ENCODE results near the gene ARL5B. TPM values are rescaled to one million over a fixed set of nuclear protein-coding genes. Genes with fewer than 3 reads are reported as not detected.
A peak's percentile ranks its signal among the peaks of the same experiment; 100 is the strongest.

The ARL5B gene
- total RNA-seq, 1 experiment from 2014 or later, result 23.7 TPM

DNA sequence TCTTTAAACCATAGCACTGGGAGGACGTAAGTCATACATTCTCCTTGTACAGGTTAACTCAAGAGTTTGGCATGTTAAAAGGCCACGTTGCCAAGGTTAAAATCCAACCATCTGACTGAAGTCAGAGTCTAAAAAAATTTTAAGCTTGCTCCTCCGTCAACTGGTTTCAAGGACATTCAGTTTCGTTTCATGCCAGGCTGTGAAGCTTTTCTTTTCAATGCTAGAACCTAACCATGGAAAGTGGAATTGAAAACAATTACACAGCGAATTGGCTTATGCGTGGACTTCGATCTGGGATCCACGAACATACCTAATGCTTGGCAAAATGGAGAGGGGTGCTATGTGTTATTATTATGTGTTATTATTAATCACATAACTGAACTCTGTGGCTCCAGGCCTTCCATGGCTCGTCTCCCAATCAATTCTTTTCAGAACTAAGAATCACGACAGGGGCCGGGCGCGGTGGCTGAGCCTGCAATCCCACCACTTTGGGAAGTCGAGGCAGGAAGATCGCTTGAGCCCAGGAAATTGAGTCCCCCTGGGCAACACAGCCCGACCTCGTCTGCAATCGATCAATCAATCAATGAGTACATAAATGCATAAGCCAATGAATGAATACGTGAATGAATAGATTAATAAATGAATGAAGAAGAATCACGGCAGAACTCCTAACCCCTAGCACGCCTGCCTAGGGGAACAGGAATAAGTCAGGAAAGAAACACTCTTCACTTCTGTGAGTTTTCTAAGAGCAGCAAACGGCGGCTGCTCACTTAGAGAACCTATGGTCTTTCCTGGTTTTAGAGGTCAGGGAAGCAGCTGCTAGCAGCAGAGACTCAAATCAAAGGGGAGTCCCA, 733 bp upstream of the ARL5B start:
- DNase-seq (ENCODE audit: low read depth), result peak; percentile 59

DNA sequence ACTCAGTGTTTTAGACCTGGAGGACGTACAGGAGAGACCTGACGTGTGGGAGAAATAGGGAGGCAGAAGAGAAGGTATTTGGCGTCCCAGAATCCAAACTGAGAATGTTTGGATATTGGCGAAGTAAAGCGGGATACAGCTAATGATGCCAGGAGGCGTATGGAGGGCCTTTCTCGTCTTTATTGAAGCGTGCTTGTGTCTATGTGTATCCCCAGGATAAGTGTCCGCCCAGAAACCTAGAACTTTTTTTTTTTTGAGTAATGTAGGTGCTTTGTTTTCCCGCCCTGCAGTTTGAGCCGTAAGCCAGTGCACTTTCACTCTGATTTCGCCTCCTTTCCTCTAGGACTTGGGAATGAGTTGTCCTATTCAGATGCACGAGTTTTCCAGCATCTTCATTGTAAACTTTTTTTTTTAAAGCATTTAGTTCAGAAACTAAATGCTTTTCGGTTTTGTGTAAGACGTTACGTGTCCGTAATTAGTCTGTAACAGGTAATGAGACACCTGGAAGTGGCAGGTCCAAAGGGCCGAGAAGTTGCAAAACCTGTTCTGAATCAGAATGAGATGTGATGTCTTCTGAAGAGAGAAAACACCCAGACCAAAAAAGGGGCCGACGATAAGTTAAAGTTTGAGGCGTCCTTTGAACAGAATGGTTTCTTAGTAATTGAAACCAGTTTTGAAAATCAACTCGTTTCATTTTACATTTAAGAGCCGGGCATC, 746 bp downstream of the ARL5B start:
- DNase-seq (ENCODE audit: low read depth), result peak; percentile 37

DNA sequence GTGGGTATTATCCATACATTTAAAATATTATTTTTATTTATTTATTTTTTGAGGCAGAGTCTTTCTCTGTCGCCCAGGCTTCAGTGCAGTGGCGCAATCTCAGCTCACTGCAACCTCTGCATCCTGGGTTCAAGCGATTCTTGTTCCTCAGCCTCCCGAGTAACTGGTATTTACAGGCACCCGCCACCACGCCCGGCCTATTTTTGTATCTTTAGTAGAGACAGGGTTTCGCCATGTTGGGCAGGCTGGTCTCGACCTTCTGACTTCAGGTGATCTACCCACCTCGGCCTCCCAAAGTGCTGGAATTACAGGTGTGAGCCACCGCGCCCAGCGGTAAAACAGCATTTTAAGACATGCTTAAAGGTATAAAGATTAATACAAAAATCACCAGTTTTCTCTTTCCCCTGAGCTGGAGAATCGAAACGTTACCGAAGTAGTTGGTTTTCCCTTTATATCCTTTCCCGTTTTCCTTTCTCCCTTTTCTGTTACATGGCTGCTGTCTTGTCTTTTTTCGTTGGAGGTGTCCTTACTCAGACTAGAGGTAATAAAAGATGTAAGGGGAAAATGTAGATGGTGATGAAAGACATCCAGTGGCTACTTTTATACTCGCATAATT, 1.7 kb downstream of the ARL5B start:
- no peak for DNase-seq (ENCODE audit: low read depth)

DNA sequence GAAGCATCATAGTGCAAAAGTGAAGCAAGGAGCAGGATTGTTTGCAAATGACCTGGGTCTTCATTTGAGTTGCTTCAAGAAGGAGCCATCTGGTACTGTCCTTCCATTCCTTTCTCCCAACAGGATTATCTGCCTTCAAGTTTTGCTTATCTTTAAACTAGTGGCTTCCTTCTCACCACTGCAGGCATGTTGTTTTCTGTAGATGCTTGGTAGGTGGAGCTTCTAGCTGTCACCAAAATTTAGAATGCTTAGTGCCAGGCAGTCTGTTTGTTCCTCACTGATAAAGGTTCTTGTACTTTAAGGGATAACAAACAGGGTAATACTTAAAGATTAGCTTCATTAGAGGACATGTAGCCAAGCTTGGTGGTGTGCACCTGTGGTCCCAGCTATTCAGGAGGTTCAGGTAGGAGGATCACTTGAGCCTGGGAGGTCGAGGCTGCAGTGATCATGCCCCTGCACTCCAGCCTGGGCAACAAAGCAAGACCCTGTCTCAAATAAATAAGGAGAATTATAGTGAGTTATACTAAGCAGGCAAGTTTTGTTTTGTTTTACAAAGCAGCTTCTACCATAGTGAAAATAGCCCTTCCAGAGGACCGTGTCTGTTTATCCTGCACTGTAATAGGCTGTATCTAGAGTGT, 5.7 kb downstream of the ARL5B start:
- no peak for DNase-seq (ENCODE audit: low read depth)

DNA sequence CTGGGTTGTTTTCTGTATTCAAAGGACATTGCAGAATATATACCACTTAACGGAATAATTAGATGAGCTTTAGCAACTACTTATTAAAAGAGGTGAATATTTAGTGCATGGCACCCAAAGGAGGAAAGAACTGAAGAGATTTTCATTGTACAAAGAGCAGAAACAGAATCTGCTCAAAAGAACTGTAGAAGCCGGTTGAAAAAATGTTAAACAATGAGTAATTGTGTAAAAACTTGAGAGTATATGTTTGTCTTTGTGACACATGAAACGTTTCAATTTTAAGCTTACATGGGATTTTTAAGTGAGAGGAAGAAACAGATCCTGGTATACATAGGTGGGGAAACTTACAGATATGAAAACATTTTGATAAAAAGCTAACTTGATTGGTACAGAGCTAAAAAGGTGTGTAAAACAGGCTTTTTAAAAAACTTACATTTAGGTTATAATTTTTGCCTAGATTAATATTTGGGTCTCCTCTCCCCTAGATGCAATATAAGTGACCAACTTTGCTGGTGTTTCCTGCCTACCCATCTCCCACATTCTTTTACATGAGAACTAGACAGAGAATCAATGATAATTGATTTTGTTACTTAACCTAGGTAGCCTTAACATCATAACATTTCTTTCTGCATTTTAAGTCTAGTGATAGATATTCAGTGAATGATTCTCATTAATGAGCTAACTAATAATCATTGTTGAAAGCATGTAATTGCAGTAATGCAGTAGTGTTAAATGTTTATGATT, 6.8 kb downstream of the ARL5B start:
- DNase-seq (ENCODE audit: low read depth), result no peak

GRCh38 chr10:18666810-18667209, 7.6 kb downstream of the ARL5B start:
- DNase-seq (ENCODE audit: low read depth), result peak; percentile 54

- no peak for DNase-seq (ENCODE audit: low read depth)
These were observed 8.8 kb downstream of the ARL5B start for GRCh38 chr10:18668026-18668425.

GRCh38 chr10:18675086-18675801, 16.0 kb downstream of the ARL5B start:
- DNase-seq (ENCODE audit: low read depth), result no peak

DNA sequence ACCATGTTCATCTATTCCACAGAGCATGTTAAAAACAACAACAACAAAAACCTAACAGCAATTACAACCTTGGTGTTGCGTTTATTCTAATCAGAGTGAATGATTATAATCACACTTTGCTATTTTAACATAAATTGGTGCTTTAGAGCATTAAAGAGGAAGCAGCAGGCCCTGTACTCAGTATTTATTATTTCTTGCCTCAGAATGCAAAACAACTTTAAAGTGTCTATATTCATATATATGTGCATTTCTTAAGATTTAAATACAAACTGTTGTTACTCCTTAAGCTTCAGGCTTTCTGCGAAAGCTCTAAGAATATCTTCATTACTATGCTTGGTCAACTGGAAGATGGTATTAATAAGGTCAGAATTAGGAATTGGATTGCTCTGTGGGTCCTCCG, 21.5 kb downstream of the ARL5B start:
- DNase-seq (ENCODE audit: low read depth), result no peak

DNA sequence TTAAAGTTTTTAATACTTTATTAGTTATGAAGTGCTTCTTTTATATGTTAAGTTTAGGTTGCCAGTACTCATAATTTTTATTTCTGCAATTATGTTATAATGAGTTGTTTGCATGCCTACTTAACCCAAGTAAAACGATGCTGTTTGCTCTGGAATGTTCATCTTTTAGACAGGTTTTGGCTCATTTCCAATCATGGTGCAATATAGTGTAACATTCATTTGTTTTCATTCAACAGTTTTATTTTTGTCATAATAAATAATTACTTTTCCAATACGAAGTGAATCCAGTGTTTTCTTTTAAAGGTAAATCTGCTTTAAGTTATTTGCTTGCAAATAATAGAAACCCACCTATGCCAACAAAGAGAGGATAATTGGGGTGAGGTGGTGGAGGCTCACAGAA, 22.1 kb downstream of the ARL5B start:
- DNase-seq (ENCODE audit: low read depth), result no peak

GRCh38 chr10:18681971-18682411, 22.8 kb downstream of the ARL5B start:
- DNase-seq (ENCODE audit: low read depth), result peak; percentile 18

DNA sequence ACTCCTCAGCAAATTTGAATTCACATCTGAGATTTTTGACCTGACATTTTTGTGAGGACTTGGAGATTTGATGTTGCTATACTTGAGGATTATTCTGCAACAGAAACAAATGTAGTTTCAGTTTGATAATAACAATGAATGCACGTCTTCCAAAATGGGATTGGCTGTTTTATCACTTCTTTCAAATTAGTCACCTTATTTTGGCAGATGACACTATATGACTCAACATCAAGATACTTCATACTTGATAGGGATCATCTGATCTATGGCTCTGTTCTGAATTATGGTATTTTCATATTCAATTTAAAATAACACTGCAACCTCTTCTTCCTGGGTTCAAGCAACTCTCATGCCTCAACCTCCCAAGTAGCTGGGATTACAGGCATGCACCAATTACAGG, 24.2 kb downstream of the ARL5B start:
- DNase-seq (ENCODE audit: low read depth), result peak; percentile 51

GRCh38 chr10:18684416-18684815, 25.2 kb downstream of the ARL5B start:
- no peak for DNase-seq (ENCODE audit: low read depth)

DNA sequence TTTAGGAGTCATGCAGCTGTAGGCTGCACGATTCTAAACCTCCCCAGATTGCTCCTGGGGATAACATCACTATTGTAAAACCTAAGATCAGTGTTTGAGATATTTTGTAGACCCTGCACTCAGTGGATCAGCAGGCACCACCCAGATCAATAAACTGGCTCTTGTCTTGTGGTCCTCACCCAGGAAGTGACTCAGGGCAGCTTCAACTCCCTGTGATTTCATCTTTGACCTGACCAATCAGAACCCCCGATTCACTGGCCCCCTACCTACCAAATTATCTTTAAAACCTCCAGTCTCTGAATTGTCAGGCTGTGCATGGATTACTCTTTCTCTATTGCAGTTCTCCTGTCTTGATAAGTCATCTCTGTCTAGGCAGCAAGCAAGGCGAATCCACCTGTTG, 25.7 kb downstream of the ARL5B start:
- no peak for DNase-seq (ENCODE audit: low read depth)

DNA sequence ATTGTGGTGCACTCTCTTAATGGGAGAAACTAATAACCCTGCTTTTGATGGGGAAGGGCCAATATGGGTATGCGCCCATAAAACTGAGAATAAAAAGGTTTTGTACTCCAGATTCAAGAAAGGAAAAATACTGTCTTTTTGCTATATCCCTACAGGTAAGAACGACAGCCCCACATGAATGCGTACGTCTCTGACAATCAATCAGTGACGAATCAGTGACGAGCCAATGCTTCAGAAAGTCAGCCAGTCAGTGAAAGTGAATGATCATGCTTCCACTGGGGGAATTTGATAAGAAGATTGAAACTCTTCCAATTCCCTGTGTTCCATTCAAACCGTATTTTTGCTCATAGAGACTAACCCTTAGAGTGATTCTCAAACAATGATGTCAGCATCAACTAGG, 26.3 kb downstream of the ARL5B start:
- no peak for DNase-seq (ENCODE audit: low read depth)

DNA sequence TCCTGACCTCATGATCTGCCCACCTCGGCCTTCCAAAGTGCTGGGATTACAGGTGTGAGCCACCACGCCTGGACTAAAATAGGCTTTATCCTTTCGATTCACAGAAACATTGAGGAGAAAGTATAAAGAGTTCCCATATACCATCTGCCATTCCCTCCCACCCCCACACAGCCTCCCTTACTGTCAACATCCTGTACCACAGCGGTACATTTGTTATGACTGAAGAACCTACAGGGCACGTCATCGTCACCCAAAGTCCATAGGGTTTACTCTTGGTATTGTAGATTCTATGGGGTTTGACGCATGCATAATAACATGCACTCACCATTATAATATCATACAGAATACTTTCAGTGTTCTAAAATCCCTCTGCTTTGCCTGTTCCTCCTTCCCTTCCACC, 28.0 kb downstream of the ARL5B start:
- DNase-seq (ENCODE audit: low read depth), result no peak

GRCh38 chr10:18687706-18688105, 28.5 kb downstream of the ARL5B start:
- no peak for DNase-seq (ENCODE audit: low read depth)

GRCh38 chr10:18689498-18689897, 30.3 kb downstream of the ARL5B start:
- peak; percentile 28 for DNase-seq (ENCODE audit: low read depth)

DNA sequence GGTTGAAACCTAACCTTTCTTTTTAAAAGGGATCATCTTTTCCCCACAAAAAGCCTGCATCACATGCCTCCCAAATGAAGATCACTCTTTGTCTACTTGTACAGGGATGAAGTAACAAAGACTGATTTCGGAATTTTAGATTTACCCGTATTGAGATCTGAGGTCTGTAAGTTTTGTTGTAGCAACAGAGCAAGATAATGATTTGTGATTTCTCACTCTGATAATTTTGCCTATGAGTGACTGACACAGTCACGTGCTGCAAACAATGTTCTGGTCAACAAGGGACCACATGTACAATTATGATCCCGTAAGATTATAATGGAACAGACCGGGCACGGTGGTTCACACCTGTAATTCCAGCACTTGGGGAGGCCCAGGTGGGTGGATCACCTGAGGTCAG, 31.3 kb downstream of the ARL5B start:
- no peak for DNase-seq (ENCODE audit: low read depth)
